Neural progenitor cell (in vitro differentiated cells): ENCODE results near the gene NTM. TPM values are rescaled to one million over a fixed set of nuclear protein-coding genes. Genes with fewer than 3 reads are reported as not detected.

ENCODE experiments used
- DNase-seq: peaks from one replicate; pipeline ENCODE4 v3.0.0-alpha.2; 2016; ENCODE audit warnings: low spot score
- H2AFZ ChIP-seq: fragments of 200-600 bp; sonication (generic); replicated peaks from 2 replicates; pipeline ENCODE4 v1.6.1; 2016; ENCODE audit warnings: antibody characterized with exemption
- H3F3A ChIP-seq: fragments of 200-600 bp; sonication (generic); 2 replicates; pipeline ENCODE4 v1.6.1; 2016; ENCODE audit warnings: antibody characterized with exemption, low read depth
- H3K27ac ChIP-seq: fragments of 200-600 bp; sonication (generic); 2 replicates; pipeline ENCODE4 v1.5.1; 2016; ENCODE audit warnings: mild to moderate bottlenecking
- H3K27me3 ChIP-seq: fragments of 200-600 bp; sonication (generic); 2 replicates; pipeline ENCODE4 v1.6.1; 2016; ENCODE audit warnings: mild to moderate bottlenecking, moderate library complexity
- H3K36me3 ChIP-seq: fragments of 200-600 bp; sonication (generic); 2 replicates; pipeline ENCODE4 v1.5.1; 2016
- H3K4me1 ChIP-seq: fragments of 200-600 bp; sonication (generic); 2 replicates; pipeline ENCODE4 v1.6.1; 2016; ENCODE audit warnings: mixed run types
- H3K4me2 ChIP-seq: fragments of 200-600 bp; sonication (generic); 2 replicates; pipeline ENCODE4 v1.6.1; 2016
- H3K4me3 ChIP-seq: fragments of 200-600 bp; sonication (generic); 2 replicates; pipeline ENCODE4 v1.5.1; 2016
- H3K79me2 ChIP-seq: fragments of 200-600 bp; sonication (generic); 2 replicates; pipeline ENCODE4 v1.6.1; 2016; ENCODE audit warnings: low read depth
- H3K9ac ChIP-seq: fragments of 200-600 bp; sonication (generic); 2 replicates; pipeline ENCODE4 v1.6.1; 2016
- H3K9me3 ChIP-seq: fragments of 200-600 bp; sonication (generic); 2 replicates; pipeline ENCODE4 v1.5.1; 2016; ENCODE audit warnings: low read depth
- H4K20me1 ChIP-seq: fragments of 200-600 bp; sonication (generic); 2 replicates; pipeline ENCODE4 v1.6.1; 2016; ENCODE audit warnings: low read depth
- H3K27ac Mint-ChIP-seq: 3 replicates; pipeline ENCODE4 v1.8.0; 2021; ENCODE audit warnings: mixed read lengths
- H3K27me3 Mint-ChIP-seq: 2 replicates; pipeline ENCODE4 v1.8.0; 2022; ENCODE audit warnings: low read depth, mild to moderate bottlenecking, inconsistent platforms, moderate library complexity, mixed read lengths; ENCODE audit not compliant: insufficient read depth
- H3K36me3 Mint-ChIP-seq: 3 replicates; pipeline ENCODE4 v1.8.0; 2021; ENCODE audit warnings: mixed read lengths
- H3K4me1 Mint-ChIP-seq: 3 replicates; pipeline ENCODE4 v1.8.0; 2021; ENCODE audit warnings: mixed read lengths
- H3K4me3 Mint-ChIP-seq: 3 replicates; pipeline ENCODE4 v1.8.0; 2021; ENCODE audit warnings: mild to moderate bottlenecking, moderate library complexity, mixed read lengths
- H3K9me3 Mint-ChIP-seq: 3 replicates; pipeline ENCODE4 v1.8.0; 2020; ENCODE audit warnings: mixed read lengths
- EZH2 ChIP-seq: fragments of 200-600 bp; sonication (generic); IDR thresholded peaks from 2 replicates; pipeline ENCODE4 v1.6.1; 2017; ENCODE audit warnings: antibody characterized with exemption, mild to moderate bottlenecking, moderate library complexity
- EZH2phosphoT487 ChIP-seq: fragments of 200-600 bp; sonication (generic); IDR thresholded peaks from 2 replicates; pipeline ENCODE4 v1.6.1; 2017; ENCODE audit warnings: antibody characterized with exemption
- total RNA-seq: library from RNA; depleted of rRNA; stranded (reverse); fragments of >200 nt; gene quantifications from 2 replicates; pipeline ENCODE4 v1.2.3, GENCODE V29; 2015; ENCODE audit warnings: low replicate concordance
- TF ChIP-seq, protein P1 (sequence below): fragments of 200-600 bp; sonication (generic); IDR thresholded peaks from 2 replicates; pipeline ENCODE4 v1.5.1; 2017; ENCODE audit warnings: antibody characterized with exemption, mild to moderate bottlenecking

The NTM gene
- total RNA-seq, 1 donor from 2014 or later, result 4.3 TPM

DNA sequence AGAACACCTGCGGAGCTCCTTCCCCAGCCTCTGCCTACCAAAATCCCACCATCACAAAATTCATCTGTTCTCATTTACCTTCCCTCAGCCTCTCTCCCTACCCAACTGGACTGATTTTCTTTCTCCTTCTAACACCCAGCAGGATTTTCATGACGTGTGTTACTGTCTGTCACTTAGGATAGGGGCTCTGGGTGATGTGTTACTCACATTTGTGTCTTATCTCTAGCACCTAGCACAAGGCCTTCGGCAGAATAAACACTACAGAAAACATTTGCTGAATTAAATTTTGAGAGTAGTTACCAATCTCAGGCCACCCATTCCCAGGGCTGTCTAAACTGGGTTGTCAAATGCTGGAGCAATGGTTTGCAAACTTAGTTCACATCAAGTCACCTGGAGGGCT is 88.0 kb downstream of the NTM start:
- H3K27me3 ChIP-seq, result no peaks in the 10 kb centered on the region
- DNase-seq, result no peak
- no peak overlapping the region for H3K27ac Mint-ChIP-seq
- H3K79me2 ChIP-seq, result no peaks in the 10 kb centered on the region
- H3K36me3 Mint-ChIP-seq, result no peaks in the 10 kb centered on the region
- H3K4me3 Mint-ChIP-seq, result no peak overlapping the region
- TF ChIP-seq, protein P1, sequence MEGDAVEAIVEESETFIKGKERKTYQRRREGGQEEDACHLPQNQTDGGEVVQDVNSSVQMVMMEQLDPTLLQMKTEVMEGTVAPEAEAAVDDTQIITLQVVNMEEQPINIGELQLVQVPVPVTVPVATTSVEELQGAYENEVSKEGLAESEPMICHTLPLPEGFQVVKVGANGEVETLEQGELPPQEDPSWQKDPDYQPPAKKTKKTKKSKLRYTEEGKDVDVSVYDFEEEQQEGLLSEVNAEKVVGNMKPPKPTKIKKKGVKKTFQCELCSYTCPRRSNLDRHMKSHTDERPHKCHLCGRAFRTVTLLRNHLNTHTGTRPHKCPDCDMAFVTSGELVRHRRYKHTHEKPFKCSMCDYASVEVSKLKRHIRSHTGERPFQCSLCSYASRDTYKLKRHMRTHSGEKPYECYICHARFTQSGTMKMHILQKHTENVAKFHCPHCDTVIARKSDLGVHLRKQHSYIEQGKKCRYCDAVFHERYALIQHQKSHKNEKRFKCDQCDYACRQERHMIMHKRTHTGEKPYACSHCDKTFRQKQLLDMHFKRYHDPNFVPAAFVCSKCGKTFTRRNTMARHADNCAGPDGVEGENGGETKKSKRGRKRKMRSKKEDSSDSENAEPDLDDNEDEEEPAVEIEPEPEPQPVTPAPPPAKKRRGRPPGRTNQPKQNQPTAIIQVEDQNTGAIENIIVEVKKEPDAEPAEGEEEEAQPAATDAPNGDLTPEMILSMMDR, result no peak
- TF ChIP-seq EZH2, result no peak
- TF ChIP-seq EZH2phosphoT487, result no peak
- no peak overlapping the region for H3K4me3 ChIP-seq
- no peaks in the 10 kb centered on the region for H3K4me1 Mint-ChIP-seq
- no peaks in the 10 kb centered on the region for H4K20me1 ChIP-seq
- no peak overlapping the region for H2AFZ ChIP-seq
- H3K27me3 Mint-ChIP-seq, result peaks cover 3% of the 10 kb centered on the region
- no peaks in the 10 kb centered on the region for H3K36me3 ChIP-seq
- H3K27ac ChIP-seq, result no peak overlapping the region
- no peaks in the 10 kb centered on the region for H3F3A ChIP-seq
- H3K9me3 Mint-ChIP-seq, result no peaks in the 10 kb centered on the region
- peaks cover 7% of the 10 kb centered on the region for H3K4me1 ChIP-seq
- no peak overlapping the region for H3K9ac ChIP-seq
- H3K9me3 ChIP-seq, result no peaks in the 10 kb centered on the region
- H3K4me2 ChIP-seq, result no peak overlapping the region

DNA sequence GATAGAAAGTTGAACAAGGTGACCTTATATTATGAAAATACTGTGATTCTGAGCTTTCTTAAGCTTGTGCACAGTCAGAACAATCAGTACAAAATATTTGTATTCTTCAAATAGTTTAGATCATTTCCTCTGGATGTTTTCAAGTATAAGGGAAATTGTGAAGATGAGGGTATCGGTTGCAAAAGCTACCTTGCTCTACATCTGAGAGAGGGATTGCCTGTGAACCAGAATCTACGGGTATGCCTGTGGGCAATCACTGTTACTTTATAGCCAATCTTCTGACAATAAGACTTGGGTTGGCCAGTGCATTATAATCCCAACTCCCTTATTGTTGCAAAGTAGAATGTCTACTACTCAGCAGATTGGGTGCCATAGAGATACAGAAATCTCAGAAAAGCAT is 90.5 kb downstream of the NTM start:
- Mint-ChIP-seq H3K4me3 (no peak overlapping the region), H3K36me3 (no peaks in the 10 kb centered on the region), H3K27ac (no peak overlapping the region), H3K4me1 (peaks cover 19% of the 10 kb centered on the region), H3K9me3 (no peaks in the 10 kb centered on the region), H3K27me3 (peaks cover 12% of the 10 kb centered on the region)
- H3K27me3 ChIP-seq, result no peaks in the 10 kb centered on the region
- no peak overlapping the region for H3K27ac ChIP-seq
- no peaks in the 10 kb centered on the region for H4K20me1 ChIP-seq
- H3K4me2 ChIP-seq, result no peak overlapping the region
- peaks cover 1% of the 10 kb centered on the region for H3F3A ChIP-seq
- no peaks in the 10 kb centered on the region for H3K79me2 ChIP-seq
- H3K9ac ChIP-seq, result no peak overlapping the region
- no peak overlapping the region for H2AFZ ChIP-seq
- no peak for TF ChIP-seq EZH2
- TF ChIP-seq EZH2phosphoT487, result no peak
- TF ChIP-seq, protein P1, result no peak
- no peak overlapping the region for H3K4me3 ChIP-seq
- peaks cover 17% of the 10 kb centered on the region for H3K4me1 ChIP-seq
- no peak for DNase-seq
- H3K36me3 ChIP-seq, result no peaks in the 10 kb centered on the region
- no peaks in the 10 kb centered on the region for H3K9me3 ChIP-seq

DNA sequence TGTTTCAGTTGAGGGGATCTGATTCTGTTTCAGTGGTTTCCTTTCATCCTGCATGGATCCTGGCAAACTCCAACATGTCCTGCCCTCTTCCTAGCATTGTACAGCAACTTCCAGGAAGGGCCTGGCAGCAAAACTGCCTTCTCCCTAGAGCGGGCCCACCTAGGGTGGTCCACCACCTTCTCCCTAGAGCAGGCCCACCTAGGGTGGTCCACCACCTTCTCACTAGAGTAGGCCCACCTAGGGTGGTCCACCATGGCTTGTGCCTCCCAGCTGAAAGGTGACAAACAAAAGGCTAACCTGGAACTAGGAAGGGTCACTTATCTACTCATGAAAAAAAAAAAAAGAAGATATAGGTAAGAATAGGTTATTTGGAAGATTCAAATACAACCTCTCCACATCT is 92.2 kb downstream of the NTM start:
- H3K4me3 Mint-ChIP-seq, result no peak overlapping the region
- Histone ChIP-seq H3K27ac (no peak overlapping the region), H3K36me3 (no peaks in the 10 kb centered on the region), H3K9ac (no peak overlapping the region), H3K9me3 (no peaks in the 10 kb centered on the region), H3K4me2 (no peak overlapping the region), H2AFZ (no peak overlapping the region), H3F3A (peaks cover 4% of the 10 kb centered on the region), H3K4me1 (peaks cover 13% of the 10 kb centered on the region), H3K79me2 (no peaks in the 10 kb centered on the region), H3K27me3 (no peaks in the 10 kb centered on the region), H3K4me3 (no peak overlapping the region), H4K20me1 (no peaks in the 10 kb centered on the region)
- peaks cover 21% of the 10 kb centered on the region for H3K4me1 Mint-ChIP-seq
- no peaks in the 10 kb centered on the region for H3K9me3 Mint-ChIP-seq
- no peak overlapping the region for H3K27ac Mint-ChIP-seq
- TF ChIP-seq EZH2 (no peak), EZH2phosphoT487 (no peak)
- TF ChIP-seq, protein P1, result no peak
- H3K27me3 Mint-ChIP-seq, result peaks cover 16% of the 10 kb centered on the region
- DNase-seq, result no peak
- no peaks in the 10 kb centered on the region for H3K36me3 Mint-ChIP-seq
